ENCODE measurements around the gene PFKL. TPM values are rescaled to one million over a fixed set of nuclear protein-coding genes. Genes with fewer than 3 reads are reported as not detected.

PFKL gene
- total and polyA plus RNA-seq, 4 donors: 48.0 to 115 (median 103) TPM

DNA sequence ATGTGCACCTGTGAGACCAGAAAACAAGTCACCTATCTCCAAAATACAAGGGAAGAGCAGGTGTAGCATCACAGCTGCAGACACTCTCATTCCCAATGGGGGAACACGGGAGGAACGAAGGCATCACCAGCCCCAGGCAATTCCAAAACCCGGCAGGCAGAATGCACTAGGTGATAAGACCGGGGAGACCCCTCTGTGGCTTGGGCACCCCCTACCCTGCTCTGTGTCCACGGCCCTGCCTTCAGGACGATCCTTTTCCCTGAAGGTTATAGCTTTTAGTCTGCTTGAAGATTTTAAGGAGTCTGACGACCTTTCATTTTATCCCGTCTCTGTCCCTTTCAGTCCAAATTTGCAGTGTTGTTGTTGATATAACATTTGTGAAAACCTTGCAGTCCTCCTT is 72.8 kb downstream of the PFKL start:
- no peak overlapping the region for H3K4me3 ChIP-seq (ENCODE audit: low read length in 2 of 2)
- no peak for ATAC-seq (ENCODE audit: low FRiP score)
- no peaks in the 10 kb centered on the region for H3K36me3 ChIP-seq (ENCODE audit: control insufficient read depth in 1 of 2, insufficient read depth in 2 of 2, low read length in 1 of 2)
- 69 to 75% methylated on average over 8 of the region's 8 CpGs for WGBS, 2 donors
- H3K4me1 ChIP-seq (ENCODE audit: control insufficient read depth in 1 of 2, insufficient read depth in 2 of 2, low read length in 2 of 2): no peaks in the 10 kb centered on the region
- H3K27ac ChIP-seq (ENCODE audit: low read depth in 1 of 2, low read length in 2 of 2): no peak overlapping the region
- H3K27me3 ChIP-seq (ENCODE audit: control insufficient read depth in 1 of 2, insufficient read depth in 2 of 2, low read length in 1 of 2): no peaks in the 10 kb centered on the region
- DNase-seq: peak; percentile 21 to 57
- intact Hi-C loops (cut with DNase I): no loop called here
- H3K9me3 ChIP-seq (ENCODE audit: control insufficient read depth, low read length): no peaks in the 10 kb centered on the region

DNA sequence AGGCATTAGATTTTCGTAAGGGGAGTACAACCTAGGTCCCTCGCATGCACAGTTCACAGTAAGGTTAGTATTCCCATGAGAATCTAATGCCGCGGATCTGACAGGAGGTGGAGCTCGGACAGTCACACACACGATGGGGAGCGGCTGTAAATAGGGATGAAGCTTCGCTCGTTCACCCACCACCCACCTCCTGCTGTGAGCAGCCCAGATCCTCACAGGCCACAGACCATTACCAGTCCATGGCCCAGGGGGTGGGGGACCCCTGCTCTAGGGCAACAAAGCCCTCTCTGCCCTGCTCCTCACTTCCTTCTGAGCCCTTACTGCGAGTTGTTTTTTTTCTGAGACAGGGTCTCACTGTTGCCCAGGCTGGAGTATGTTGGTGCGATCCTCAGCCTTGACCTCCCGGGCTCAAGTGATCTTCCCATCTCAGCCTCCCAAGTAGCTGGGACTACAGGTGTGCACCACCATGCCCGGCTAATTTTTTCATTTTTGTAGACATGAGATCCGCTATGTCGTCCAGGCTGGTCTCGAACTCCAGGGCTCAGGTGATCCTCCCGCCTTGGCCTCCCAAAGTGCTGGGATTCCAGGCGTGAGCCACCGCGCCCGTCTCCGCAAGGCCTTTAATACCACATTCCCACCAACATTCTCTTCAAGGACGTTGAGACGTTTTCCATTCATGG is 74.9 kb downstream of the PFKL start:
- Histone ChIP-seq H3K4me1 (ENCODE audit: control insufficient read depth in 1 of 2, insufficient read depth in 2 of 2, low read length in 2 of 2) (no peaks in the 10 kb centered on the region), H3K36me3 (ENCODE audit: control insufficient read depth in 1 of 2, insufficient read depth in 2 of 2, low read length in 1 of 2) (no peaks in the 10 kb centered on the region), H3K27ac (ENCODE audit: low read depth in 1 of 2, low read length in 2 of 2) (no peak overlapping the region), H3K4me3 (ENCODE audit: low read length in 2 of 2) (no peak overlapping the region), H3K9me3 (ENCODE audit: control insufficient read depth, low read length) (no peaks in the 10 kb centered on the region), H3K27me3 (ENCODE audit: control insufficient read depth in 1 of 2, insufficient read depth in 2 of 2, low read length in 1 of 2) (no peaks in the 10 kb centered on the region)
- DNase-seq (peak; percentile 13 to 24), ATAC-seq (ENCODE audit: low FRiP score) (no peak)
- intact Hi-C loops (cut with DNase I): no loop called here
- WGBS, 2 donors: 86 to 87% methylated on average over 23 to 24 of the region's 24 CpGs

DNA sequence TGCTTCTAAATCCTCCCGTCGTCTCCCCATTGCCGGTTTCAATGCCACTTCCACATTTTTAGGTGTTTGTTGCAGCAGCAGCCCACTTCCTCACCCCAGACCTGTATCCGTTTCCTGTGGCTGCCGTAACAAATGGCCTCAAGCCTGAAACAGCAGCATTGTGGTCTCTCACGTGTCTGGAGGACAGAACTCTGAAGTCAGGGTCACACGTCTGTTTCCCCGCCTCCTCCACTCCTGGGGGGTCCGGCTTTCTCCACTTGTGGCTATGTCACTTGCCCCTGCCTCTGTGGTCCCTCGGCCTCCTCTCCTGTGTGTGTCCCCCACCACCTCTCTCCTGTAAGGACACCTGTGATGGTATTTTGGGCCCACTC is 75.4 kb downstream of the PFKL start:
- ATAC-seq (ENCODE audit: low FRiP score): no peak
- no peaks in the 10 kb centered on the region for H3K27me3 ChIP-seq (ENCODE audit: control insufficient read depth in 1 of 2, insufficient read depth in 2 of 2, low read length in 1 of 2)
- no peaks in the 10 kb centered on the region for H3K9me3 ChIP-seq (ENCODE audit: control insufficient read depth, low read length)
- H3K4me3 ChIP-seq (ENCODE audit: low read length in 2 of 2): no peak overlapping the region
- intact Hi-C loops (cut with DNase I): no loop called here
- DNase-seq: peak; percentile 57 to 76
- no peaks in the 10 kb centered on the region for H3K4me1 ChIP-seq (ENCODE audit: control insufficient read depth in 1 of 2, insufficient read depth in 2 of 2, low read length in 2 of 2)
- 81 to 91% methylated on average over 10 of the region's 10 CpGs for WGBS, 2 donors
- H3K27ac ChIP-seq (ENCODE audit: low read depth in 1 of 2, low read length in 2 of 2): no peak overlapping the region
- no peaks in the 10 kb centered on the region for H3K36me3 ChIP-seq (ENCODE audit: control insufficient read depth in 1 of 2, insufficient read depth in 2 of 2, low read length in 1 of 2)

DNA sequence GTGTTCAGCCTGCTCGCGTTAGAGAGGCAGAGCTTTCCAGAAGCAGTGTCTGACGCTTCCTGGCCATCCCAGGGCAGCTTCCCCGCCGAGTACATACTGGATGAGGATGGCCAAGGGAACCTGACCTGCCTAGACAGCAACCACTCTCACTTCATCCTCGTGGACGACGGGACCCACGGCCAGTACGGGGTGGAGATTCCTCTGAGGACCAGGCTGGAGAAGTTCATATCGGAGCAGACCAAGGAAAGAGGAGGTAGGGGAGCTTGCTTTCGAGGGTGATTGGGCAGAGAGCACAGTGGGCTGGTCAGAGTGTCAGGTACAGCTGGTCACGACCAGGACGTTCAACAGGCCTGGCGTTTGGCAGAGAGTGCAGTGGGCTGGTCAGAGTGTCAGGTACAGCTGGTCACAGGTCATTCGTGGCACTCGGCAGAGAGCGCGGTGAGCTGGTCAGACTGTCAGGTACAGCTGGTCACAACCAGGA is 75.9 kb downstream of the PFKL start:
- 86% methylated on average over 19 of the region's 19 CpGs for WGBS, 2 donors
- no peaks in the 10 kb centered on the region for H3K36me3 ChIP-seq (ENCODE audit: control insufficient read depth in 1 of 2, insufficient read depth in 2 of 2, low read length in 1 of 2)
- ATAC-seq (ENCODE audit: low FRiP score) (no peak), DNase-seq (peak; percentile 40 to 55)
- H3K27me3 ChIP-seq (ENCODE audit: control insufficient read depth in 1 of 2, insufficient read depth in 2 of 2, low read length in 1 of 2): no peaks in the 10 kb centered on the region
- intact Hi-C loops (cut with DNase I): no loop called here
- H3K4me3 ChIP-seq (ENCODE audit: low read length in 2 of 2): no peak overlapping the region
- no peaks in the 10 kb centered on the region for H3K4me1 ChIP-seq (ENCODE audit: control insufficient read depth in 1 of 2, insufficient read depth in 2 of 2, low read length in 2 of 2)
- H3K27ac ChIP-seq (ENCODE audit: low read depth in 1 of 2, low read length in 2 of 2): no peak overlapping the region
- H3K9me3 ChIP-seq (ENCODE audit: control insufficient read depth, low read length): no peaks in the 10 kb centered on the region

DNA sequence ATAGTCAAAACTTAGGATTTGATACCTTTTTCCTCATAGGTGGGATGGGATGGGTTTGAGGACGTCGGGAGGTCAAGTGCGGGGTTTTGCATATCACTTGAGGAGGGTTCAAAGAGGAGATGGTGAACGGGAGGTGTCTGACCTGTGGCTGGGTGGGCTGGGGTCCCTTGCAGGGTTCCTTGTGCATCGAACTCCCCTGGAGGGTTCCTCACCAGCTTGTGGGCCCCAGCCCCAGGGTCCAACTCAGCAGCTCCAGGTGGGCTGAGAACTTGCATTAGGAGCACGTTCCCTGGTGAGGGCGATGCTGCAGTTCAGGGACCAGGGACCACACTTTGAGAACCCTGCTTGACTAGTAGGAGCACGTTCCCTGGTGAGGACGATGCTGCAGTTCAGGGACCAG is 76.8 kb downstream of the PFKL start:
- H3K4me1 ChIP-seq (ENCODE audit: control insufficient read depth in 1 of 2, insufficient read depth in 2 of 2, low read length in 2 of 2): no peaks in the 10 kb centered on the region
- DNase-seq: peak; percentile 15 to 58
- whole genome bisulfite sequencing, 2 donors: 87 to 88% methylated on average over 9 of the region's 9 CpGs

More for the DNA sequence above, 76.8 kb downstream of the PFKL start:
- intact Hi-C loops (cut with DNase I): no loop called here
- no peaks in the 10 kb centered on the region for H3K9me3 ChIP-seq (ENCODE audit: control insufficient read depth, low read length)
- no peak for ATAC-seq (ENCODE audit: low FRiP score)
- H3K27ac ChIP-seq (ENCODE audit: low read depth in 1 of 2, low read length in 2 of 2): no peak overlapping the region
- no peak overlapping the region for H3K4me3 ChIP-seq (ENCODE audit: low read length in 2 of 2)
- no peaks in the 10 kb centered on the region for H3K27me3 ChIP-seq (ENCODE audit: control insufficient read depth in 1 of 2, insufficient read depth in 2 of 2, low read length in 1 of 2)
- H3K36me3 ChIP-seq (ENCODE audit: control insufficient read depth in 1 of 2, insufficient read depth in 2 of 2, low read length in 1 of 2): no peaks in the 10 kb centered on the region

Other genes starting within 250 kb of the PFKL start
- 1 to 10 TPM; 3.8 to 9.5 TPM for gene PWP2, start 192.7 kb upstream of the PFKL start, total RNA-seq
- gene PWP2, start 192.7 kb upstream of the PFKL start, polyA plus RNA-seq: 10 to 100 TPM in 1 of 2 donors, not detected in 1; 18.2 TPM
- gene GATD3, start 166.4 kb upstream of the PFKL start, total RNA-seq: 10 to 100 TPM in 1 of 2 donors, 1 to 10 TPM in 1; 5.8 to 11.8 TPM
- 1 to 10 TPM; 5.6 to 6.5 TPM for gene GATD3, start 166.4 kb upstream of the PFKL start, polyA plus RNA-seq
- 1 to 10 TPM; 3.1 to 3.9 TPM for gene ICOSLG, start 59.1 kb upstream of the PFKL start, total RNA-seq
- under 1 TPM; 0.56 to 0.63 TPM for gene ICOSLG, start 59.1 kb upstream of the PFKL start, polyA plus RNA-seq
- not detected for gene DNMT3L, start 38.2 kb upstream of the PFKL start, total RNA-seq
- not detected for gene DNMT3L, start 38.2 kb upstream of the PFKL start, polyA plus RNA-seq
- under 1 TPM in 1 of 2 donors, not detected in 1; 0.19 TPM for gene AIRE, start 14.2 kb upstream of the PFKL start, total RNA-seq
- not detected for gene AIRE, start 14.2 kb upstream of the PFKL start, polyA plus RNA-seq
- gene CFAP410, start 39.3 kb downstream of the PFKL start, total RNA-seq: 10 to 100 TPM; 19.4 to 20.9 TPM
- 100 to 1,000 TPM in 1 of 2 donors, 10 to 100 TPM in 1; 26.2 to 121 TPM for gene CFAP410, start 39.3 kb downstream of the PFKL start, polyA plus RNA-seq
- gene TRPM2, start 53.6 kb downstream of the PFKL start, total RNA-seq: 10 to 100 TPM in 1 of 2 donors, 1 to 10 TPM in 1; 7.0 to 15.8 TPM
- gene TRPM2, start 53.6 kb downstream of the PFKL start, polyA plus RNA-seq: 1 to 10 TPM; 2.2 to 4.9 TPM
- gene LRRC3, start 155.5 kb downstream of the PFKL start, total RNA-seq: 1 to 10 TPM; 1.6 to 5.3 TPM
- gene LRRC3, start 155.5 kb downstream of the PFKL start, polyA plus RNA-seq: 1 to 10 TPM in 1 of 2 donors, under 1 TPM in 1; 0.63 to 1.5 TPM
- gene KRTAP10-1, start 240.1 kb downstream of the PFKL start, total RNA-seq: not detected
- not detected for gene KRTAP10-1, start 240.1 kb downstream of the PFKL start, polyA plus RNA-seq

All from aorta (tissue), 5 donors.